ENCODE data around the gene MARCHF6.

DNA sequence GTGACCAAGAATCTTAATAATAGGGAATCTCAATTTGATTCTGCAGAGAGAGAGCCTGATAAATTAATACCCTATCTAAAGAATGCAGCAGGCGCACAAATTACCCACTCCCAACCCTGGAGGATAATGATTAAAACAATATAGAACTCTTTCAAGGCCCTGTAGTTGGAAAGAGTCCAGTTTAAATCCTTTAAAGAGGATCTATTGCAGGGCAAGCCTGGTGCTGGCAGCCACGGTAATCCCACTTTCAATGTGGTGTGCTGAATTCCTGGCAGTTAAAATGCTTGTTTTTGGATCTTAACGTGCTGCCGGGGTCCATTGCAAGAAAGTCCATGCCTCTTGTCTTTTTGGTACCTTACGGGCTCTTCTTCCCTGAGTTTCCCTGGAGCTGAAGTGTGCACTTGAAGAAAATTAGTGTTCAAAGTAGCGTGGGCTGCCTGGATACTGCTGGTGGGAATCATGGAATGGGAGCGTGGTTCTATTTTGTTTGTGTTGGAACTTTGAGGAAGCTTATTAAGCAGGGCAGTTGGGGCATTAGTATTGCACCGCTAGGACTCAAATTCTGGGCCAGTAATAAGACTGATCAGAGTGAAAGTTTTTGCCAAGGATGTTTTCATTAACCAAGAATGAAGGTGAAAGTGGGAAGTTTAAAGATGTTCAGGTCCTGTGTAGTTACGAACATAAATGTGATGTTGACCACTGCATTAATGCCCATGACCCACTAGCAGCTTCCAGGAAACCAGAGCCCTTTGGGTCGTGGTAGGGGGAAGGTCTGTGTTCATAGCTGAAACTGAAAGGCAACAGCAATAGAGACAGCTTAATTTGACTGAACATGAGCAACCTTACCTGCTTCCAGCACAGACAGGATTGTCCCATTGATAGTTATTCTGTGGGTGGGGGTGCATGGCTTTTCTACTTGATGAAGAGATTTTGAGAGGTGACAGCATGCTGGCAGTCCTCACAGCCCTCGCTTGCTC lies 20.8 kb downstream of the MARCHF6 start:
- TF ChIP-seq, protein P1, sequence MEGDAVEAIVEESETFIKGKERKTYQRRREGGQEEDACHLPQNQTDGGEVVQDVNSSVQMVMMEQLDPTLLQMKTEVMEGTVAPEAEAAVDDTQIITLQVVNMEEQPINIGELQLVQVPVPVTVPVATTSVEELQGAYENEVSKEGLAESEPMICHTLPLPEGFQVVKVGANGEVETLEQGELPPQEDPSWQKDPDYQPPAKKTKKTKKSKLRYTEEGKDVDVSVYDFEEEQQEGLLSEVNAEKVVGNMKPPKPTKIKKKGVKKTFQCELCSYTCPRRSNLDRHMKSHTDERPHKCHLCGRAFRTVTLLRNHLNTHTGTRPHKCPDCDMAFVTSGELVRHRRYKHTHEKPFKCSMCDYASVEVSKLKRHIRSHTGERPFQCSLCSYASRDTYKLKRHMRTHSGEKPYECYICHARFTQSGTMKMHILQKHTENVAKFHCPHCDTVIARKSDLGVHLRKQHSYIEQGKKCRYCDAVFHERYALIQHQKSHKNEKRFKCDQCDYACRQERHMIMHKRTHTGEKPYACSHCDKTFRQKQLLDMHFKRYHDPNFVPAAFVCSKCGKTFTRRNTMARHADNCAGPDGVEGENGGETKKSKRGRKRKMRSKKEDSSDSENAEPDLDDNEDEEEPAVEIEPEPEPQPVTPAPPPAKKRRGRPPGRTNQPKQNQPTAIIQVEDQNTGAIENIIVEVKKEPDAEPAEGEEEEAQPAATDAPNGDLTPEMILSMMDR (IDR thresholded peaks at IDR 0.05), result no peak
- TF ChIP-seq TEAD4 (IDR thresholded peaks at IDR 0.05; ENCODE audit: borderline replicate concordance, insufficient read depth) (no peak), RAD21 (IDR thresholded peaks at IDR 0.05; ENCODE audit: low read length) (no peak), EP300 (IDR thresholded peaks at IDR 0.05; ENCODE audit: borderline replicate concordance in 1 of 2, low read depth in 1 of 2, low read length in 1 of 2) (no peak), POLR2AphosphoS5 (IDR thresholded peaks at IDR 0.05; ENCODE audit: low read depth, low read length) (no peak), RFX5 (IDR thresholded peaks at IDR 0.05; ENCODE audit: low read length) (no peak), GABPA (IDR thresholded peaks at IDR 0.05; ENCODE audit: low read depth) (no peak), JUND (IDR thresholded peaks at IDR 0.05) (no peak), EZH2phosphoT487 (IDR thresholded peaks at IDR 0.05; ENCODE audit: borderline replicate concordance, low read depth) (no peak), RXRA (IDR thresholded peaks at IDR 0.05; ENCODE audit: borderline replicate concordance, low read depth) (no peak), MAX (IDR thresholded peaks at IDR 0.05; ENCODE audit: low read depth) (no peak), SMC3 (IDR thresholded peaks at IDR 0.05; ENCODE audit: low read depth, low read length) (no peak), NFIC (IDR thresholded peaks at IDR 0.05; ENCODE audit: borderline replicate concordance) (no peak)
- TF ChIP-seq, protein P2, sequence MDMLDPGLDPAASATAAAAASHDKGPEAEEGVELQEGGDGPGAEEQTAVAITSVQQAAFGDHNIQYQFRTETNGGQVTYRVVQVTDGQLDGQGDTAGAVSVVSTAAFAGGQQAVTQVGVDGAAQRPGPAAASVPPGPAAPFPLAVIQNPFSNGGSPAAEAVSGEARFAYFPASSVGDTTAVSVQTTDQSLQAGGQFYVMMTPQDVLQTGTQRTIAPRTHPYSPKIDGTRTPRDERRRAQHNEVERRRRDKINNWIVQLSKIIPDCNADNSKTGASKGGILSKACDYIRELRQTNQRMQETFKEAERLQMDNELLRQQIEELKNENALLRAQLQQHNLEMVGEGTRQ (IDR thresholded peaks at IDR 0.05; ENCODE audit: borderline replicate concordance, low read depth, low read length), result no peak

Data from SK-N-SH (cell line).